HEK293 (cell line): ENCODE data around the gene CBX5.

Source experiments
- BCL11B ChIP-seq: fragments of 450-650 bp; formaldehyde crosslinking; IDR thresholded peaks from 2 replicates; pipeline ENCODE4 v1.5.1; 2016; ENCODE audit warnings: low read depth, missing biosample characterization, missing genetic modification characterization
- GLIS2 ChIP-seq: fragments of 450-650 bp; formaldehyde crosslinking; IDR thresholded peaks from 2 replicates; pipeline ENCODE4 v1.5.1; 2016; ENCODE audit warnings: missing biosample characterization, missing genetic modification characterization
- KLF16 ChIP-seq: fragments of 450-650 bp; formaldehyde crosslinking; IDR thresholded peaks from 2 replicates; pipeline ENCODE4 v1.5.1; 2017; ENCODE audit warnings: missing biosample characterization, missing genetic modification characterization
- SCRT2 ChIP-seq: fragments of 450-650 bp; formaldehyde crosslinking; IDR thresholded peaks from 2 replicates; pipeline ENCODE4 v1.5.1; 2016; ENCODE audit warnings: missing biosample characterization, missing genetic modification characterization
- ZNF157 ChIP-seq: fragments of 450-650 bp; formaldehyde crosslinking; IDR thresholded peaks from 2 replicates; pipeline ENCODE4 v1.5.1; 2016; ENCODE audit warnings: missing biosample characterization, missing genetic modification characterization
- ZNF16 ChIP-seq: fragments of 450-650 bp; formaldehyde crosslinking; IDR thresholded peaks from 2 replicates; pipeline ENCODE4 v1.5.1; 2016; ENCODE audit warnings: low read depth, missing biosample characterization, missing genetic modification characterization
- ZNF223 ChIP-seq: fragments of 450-650 bp; formaldehyde crosslinking; IDR thresholded peaks from 2 replicates; pipeline ENCODE4 v1.5.1; 2016; ENCODE audit warnings: missing biosample characterization, missing genetic modification characterization
- ZNF366 ChIP-seq: fragments of 450-650 bp; formaldehyde crosslinking; conservative IDR thresholded peaks from 2 replicates; pipeline ENCODE4 v1.5.1; 2016; ENCODE audit warnings: missing biosample characterization, missing genetic modification characterization
- ZNF426 ChIP-seq: fragments of 450-650 bp; formaldehyde crosslinking; IDR thresholded peaks from 2 replicates; pipeline ENCODE4 v1.5.1; 2017; ENCODE audit warnings: missing biosample characterization, missing genetic modification characterization, mild to moderate bottlenecking, inconsistent platforms, moderate library complexity
- ZNF530 ChIP-seq: fragments of 450-650 bp; formaldehyde crosslinking; IDR thresholded peaks from 2 replicates; pipeline ENCODE4 v1.5.1; 2016; ENCODE audit warnings: low read depth, missing biosample characterization, missing genetic modification characterization
- ZNF548 ChIP-seq: fragments of 450-650 bp; formaldehyde crosslinking; IDR thresholded peaks from 2 replicates; pipeline ENCODE4 v1.5.1; 2016; ENCODE audit warnings: missing biosample characterization, missing genetic modification characterization
- ZNF561 ChIP-seq: fragments of 450-650 bp; IDR thresholded peaks from 2 replicates; pipeline ENCODE4 v1.5.1; 2018; ENCODE audit warnings: missing biosample characterization, missing genetic modification characterization, borderline replicate concordance
- ZNF626 ChIP-seq: fragments of 450-650 bp; sonication (Bioruptor Pico); formaldehyde crosslinking; IDR thresholded peaks from 2 replicates; pipeline ENCODE4 v1.5.1; 2018; ENCODE audit warnings: missing biosample characterization, missing genetic modification characterization, inconsistent platforms
- ZNF664 ChIP-seq: fragments of 450-650 bp; formaldehyde crosslinking; IDR thresholded peaks from 2 replicates; pipeline ENCODE4 v1.5.1; 2016; ENCODE audit warnings: missing biosample characterization, missing genetic modification characterization
- ZNF785 ChIP-seq: fragments of 450-650 bp; formaldehyde crosslinking; IDR thresholded peaks from 2 replicates; pipeline ENCODE4 v1.5.1; 2016; ENCODE audit warnings: missing biosample characterization, missing genetic modification characterization
- TF ChIP-seq, protein P1 (sequence below): fragments of 450-650 bp; formaldehyde crosslinking; IDR thresholded peaks from 2 replicates; pipeline ENCODE4 v1.5.1; 2016; ENCODE audit warnings: missing biosample characterization, missing genetic modification characterization, borderline replicate concordance
- TF ChIP-seq, protein P2 (sequence below): fragments of 450-650 bp; formaldehyde crosslinking; IDR thresholded peaks from 2 replicates; pipeline ENCODE4 v1.5.0; 2017; ENCODE audit warnings: missing biosample characterization, missing genetic modification characterization, borderline replicate concordance
- TF ChIP-seq, protein P3 (sequence below): fragments of 450-650 bp; formaldehyde crosslinking; IDR thresholded peaks from 2 replicates; pipeline ENCODE4 v1.5.1; 2016; ENCODE audit warnings: missing biosample characterization, missing genetic modification characterization
- TF ChIP-seq, protein P4 (sequence below): fragments of 450-650 bp; formaldehyde crosslinking; IDR thresholded peaks from 2 replicates; pipeline ENCODE4 v1.5.1; 2016; ENCODE audit warnings: missing biosample characterization, missing genetic modification characterization
- TF ChIP-seq, protein P5 (sequence below): fragments of 450-650 bp; IDR thresholded peaks from 2 replicates; pipeline ENCODE4 v1.5.1; 2018; ENCODE audit warnings: missing biosample characterization, missing genetic modification characterization
- TF ChIP-seq, protein P6 (sequence below): fragments of 450-650 bp; formaldehyde crosslinking; IDR thresholded peaks from 2 replicates; pipeline ENCODE4 v1.5.1; 2016; ENCODE audit warnings: missing biosample characterization, missing genetic modification characterization

The CBX5 gene

DNA sequence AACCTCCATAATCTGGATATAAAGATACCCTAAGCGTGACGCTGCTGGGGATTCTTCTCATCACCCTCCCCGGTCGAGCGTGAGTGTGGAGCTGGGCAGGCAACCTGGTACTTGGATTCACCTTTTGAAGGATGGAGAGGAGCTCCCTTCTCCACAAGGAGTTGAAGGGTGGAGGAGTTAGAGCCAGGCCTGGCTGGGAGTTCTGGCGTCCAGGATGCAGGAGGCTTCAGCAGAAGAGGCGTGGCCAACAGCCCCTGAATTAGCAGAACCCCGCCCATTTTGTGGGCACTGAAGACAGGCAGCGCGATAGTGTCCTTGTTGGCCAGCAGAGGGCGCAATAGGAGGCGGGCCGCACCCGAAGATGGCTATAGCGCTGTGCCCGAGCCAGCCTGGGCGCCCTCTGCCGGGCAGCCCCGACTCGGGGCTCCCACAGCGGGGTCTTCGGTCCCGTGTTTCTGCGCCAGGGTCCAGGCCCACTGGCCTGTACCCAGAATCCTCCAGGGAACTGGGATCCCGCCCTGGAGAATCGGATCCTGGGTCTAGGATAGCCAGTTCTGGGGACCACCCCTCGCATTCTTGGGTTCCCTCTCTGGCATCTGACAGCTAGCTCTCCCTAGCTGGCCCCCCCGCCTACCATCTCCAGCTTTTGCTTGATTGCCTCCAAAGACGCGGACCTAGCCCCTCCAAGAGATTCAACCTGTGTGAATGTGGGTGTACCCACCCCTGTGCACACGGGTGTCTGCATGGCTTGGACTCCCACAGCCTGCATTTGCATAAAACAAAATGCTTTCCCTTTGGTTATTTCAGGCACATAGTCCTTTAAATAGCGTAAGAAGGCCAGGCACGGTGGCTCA lies 65.1 kb downstream of the CBX5 start (continued):
- TF ChIP-seq, protein P1, sequence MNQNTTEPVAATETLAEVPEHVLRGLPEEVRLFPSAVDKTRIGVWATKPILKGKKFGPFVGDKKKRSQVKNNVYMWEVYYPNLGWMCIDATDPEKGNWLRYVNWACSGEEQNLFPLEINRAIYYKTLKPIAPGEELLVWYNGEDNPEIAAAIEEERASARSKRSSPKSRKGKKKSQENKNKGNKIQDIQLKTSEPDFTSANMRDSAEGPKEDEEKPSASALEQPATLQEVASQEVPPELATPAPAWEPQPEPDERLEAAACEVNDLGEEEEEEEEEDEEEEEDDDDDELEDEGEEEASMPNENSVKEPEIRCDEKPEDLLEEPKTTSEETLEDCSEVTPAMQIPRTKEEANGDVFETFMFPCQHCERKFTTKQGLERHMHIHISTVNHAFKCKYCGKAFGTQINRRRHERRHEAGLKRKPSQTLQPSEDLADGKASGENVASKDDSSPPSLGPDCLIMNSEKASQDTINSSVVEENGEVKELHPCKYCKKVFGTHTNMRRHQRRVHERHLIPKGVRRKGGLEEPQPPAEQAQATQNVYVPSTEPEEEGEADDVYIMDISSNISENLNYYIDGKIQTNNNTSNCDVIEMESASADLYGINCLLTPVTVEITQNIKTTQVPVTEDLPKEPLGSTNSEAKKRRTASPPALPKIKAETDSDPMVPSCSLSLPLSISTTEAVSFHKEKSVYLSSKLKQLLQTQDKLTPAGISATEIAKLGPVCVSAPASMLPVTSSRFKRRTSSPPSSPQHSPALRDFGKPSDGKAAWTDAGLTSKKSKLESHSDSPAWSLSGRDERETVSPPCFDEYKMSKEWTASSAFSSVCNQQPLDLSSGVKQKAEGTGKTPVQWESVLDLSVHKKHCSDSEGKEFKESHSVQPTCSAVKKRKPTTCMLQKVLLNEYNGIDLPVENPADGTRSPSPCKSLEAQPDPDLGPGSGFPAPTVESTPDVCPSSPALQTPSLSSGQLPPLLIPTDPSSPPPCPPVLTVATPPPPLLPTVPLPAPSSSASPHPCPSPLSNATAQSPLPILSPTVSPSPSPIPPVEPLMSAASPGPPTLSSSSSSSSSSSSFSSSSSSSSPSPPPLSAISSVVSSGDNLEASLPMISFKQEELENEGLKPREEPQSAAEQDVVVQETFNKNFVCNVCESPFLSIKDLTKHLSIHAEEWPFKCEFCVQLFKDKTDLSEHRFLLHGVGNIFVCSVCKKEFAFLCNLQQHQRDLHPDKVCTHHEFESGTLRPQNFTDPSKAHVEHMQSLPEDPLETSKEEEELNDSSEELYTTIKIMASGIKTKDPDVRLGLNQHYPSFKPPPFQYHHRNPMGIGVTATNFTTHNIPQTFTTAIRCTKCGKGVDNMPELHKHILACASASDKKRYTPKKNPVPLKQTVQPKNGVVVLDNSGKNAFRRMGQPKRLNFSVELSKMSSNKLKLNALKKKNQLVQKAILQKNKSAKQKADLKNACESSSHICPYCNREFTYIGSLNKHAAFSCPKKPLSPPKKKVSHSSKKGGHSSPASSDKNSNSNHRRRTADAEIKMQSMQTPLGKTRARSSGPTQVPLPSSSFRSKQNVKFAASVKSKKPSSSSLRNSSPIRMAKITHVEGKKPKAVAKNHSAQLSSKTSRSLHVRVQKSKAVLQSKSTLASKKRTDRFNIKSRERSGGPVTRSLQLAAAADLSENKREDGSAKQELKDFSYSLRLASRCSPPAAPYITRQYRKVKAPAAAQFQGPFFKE = no peak
- TF ChIP-seq ZNF157 (tag by site-specific recombination) (no peak), ZNF561 (tag by site-specific recombination) (peak; percentile 88), ZNF16 (no peak), GLIS2 (tag by site-specific recombination) (peak; percentile 65), KLF16 (tag by site-specific recombination) (peak; percentile 95), ZNF530 (tag by site-specific recombination) (no peak), SCRT2 (tag by site-specific recombination) (peak; percentile 59), ZNF785 (tag by site-specific recombination) (no peak), ZNF626 (tag by site-specific recombination) (no peak), ZNF223 (tag by site-specific recombination) (peak; percentile 85), ZNF366 (tag by site-specific recombination) (0 out of 2 replicates have a peak, but pooled peaks have one; percentile 20), ZNF664 (tag by site-specific recombination) (no peak), BCL11B (tag by site-specific recombination) (no peak), ZNF426 (tag by site-specific recombination) (no peak), ZNF548 (tag by site-specific recombination) (no peak)
- TF ChIP-seq, protein P2, sequence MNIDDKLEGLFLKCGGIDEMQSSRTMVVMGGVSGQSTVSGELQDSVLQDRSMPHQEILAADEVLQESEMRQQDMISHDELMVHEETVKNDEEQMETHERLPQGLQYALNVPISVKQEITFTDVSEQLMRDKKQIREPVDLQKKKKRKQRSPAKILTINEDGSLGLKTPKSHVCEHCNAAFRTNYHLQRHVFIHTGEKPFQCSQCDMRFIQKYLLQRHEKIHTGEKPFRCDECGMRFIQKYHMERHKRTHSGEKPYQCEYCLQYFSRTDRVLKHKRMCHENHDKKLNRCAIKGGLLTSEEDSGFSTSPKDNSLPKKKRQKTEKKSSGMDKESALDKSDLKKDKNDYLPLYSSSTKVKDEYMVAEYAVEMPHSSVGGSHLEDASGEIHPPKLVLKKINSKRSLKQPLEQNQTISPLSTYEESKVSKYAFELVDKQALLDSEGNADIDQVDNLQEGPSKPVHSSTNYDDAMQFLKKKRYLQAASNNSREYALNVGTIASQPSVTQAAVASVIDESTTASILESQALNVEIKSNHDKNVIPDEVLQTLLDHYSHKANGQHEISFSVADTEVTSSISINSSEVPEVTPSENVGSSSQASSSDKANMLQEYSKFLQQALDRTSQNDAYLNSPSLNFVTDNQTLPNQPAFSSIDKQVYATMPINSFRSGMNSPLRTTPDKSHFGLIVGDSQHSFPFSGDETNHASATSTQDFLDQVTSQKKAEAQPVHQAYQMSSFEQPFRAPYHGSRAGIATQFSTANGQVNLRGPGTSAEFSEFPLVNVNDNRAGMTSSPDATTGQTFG (tag by site-specific recombination) = no peak
- TF ChIP-seq, protein P3, sequence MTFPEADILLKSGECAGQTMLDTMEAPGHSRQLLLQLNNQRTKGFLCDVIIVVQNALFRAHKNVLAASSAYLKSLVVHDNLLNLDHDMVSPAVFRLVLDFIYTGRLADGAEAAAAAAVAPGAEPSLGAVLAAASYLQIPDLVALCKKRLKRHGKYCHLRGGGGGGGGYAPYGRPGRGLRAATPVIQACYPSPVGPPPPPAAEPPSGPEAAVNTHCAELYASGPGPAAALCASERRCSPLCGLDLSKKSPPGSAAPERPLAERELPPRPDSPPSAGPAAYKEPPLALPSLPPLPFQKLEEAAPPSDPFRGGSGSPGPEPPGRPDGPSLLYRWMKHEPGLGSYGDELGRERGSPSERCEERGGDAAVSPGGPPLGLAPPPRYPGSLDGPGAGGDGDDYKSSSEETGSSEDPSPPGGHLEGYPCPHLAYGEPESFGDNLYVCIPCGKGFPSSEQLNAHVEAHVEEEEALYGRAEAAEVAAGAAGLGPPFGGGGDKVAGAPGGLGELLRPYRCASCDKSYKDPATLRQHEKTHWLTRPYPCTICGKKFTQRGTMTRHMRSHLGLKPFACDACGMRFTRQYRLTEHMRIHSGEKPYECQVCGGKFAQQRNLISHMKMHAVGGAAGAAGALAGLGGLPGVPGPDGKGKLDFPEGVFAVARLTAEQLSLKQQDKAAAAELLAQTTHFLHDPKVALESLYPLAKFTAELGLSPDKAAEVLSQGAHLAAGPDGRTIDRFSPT = peak; percentile 99
- TF ChIP-seq, protein P4, sequence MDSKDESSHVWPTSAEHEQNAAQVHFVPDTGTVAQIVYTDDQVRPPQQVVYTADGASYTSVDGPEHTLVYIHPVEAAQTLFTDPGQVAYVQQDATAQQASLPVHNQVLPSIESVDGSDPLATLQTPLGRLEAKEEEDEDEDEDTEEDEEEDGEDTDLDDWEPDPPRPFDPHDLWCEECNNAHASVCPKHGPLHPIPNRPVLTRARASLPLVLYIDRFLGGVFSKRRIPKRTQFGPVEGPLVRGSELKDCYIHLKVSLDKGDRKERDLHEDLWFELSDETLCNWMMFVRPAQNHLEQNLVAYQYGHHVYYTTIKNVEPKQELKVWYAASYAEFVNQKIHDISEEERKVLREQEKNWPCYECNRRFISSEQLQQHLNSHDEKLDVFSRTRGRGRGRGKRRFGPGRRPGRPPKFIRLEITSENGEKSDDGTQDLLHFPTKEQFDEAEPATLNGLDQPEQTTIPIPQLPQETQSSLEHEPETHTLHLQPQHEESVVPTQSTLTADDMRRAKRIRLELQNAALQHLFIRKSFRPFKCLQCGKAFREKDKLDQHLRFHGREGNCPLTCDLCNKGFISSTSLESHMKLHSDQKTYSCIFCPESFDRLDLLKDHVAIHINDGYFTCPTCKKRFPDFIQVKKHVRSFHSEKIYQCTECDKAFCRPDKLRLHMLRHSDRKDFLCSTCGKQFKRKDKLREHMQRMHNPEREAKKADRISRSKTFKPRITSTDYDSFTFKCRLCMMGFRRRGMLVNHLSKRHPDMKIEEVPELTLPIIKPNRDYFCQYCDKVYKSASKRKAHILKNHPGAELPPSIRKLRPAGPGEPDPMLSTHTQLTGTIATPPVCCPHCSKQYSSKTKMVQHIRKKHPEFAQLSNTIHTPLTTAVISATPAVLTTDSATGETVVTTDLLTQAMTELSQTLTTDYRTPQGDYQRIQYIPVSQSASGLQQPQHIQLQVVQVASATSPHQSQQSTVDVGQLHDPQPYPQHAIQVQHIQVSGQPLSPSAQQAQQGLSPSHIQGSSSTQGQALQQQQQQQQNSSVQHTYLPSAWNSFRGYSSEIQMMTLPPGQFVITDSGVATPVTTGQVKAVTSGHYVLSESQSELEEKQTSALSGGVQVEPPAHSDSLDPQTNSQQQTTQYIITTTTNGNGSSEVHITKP (tag by site-specific recombination) = peak; percentile 46
- TF ChIP-seq, protein P5, sequence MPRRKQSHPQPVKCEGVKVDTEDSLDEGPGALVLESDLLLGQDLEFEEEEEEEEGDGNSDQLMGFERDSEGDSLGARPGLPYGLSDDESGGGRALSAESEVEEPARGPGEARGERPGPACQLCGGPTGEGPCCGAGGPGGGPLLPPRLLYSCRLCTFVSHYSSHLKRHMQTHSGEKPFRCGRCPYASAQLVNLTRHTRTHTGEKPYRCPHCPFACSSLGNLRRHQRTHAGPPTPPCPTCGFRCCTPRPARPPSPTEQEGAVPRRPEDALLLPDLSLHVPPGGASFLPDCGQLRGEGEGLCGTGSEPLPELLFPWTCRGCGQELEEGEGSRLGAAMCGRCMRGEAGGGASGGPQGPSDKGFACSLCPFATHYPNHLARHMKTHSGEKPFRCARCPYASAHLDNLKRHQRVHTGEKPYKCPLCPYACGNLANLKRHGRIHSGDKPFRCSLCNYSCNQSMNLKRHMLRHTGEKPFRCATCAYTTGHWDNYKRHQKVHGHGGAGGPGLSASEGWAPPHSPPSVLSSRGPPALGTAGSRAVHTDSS (tag by site-specific recombination) = no peak
- TF ChIP-seq, protein P6, sequence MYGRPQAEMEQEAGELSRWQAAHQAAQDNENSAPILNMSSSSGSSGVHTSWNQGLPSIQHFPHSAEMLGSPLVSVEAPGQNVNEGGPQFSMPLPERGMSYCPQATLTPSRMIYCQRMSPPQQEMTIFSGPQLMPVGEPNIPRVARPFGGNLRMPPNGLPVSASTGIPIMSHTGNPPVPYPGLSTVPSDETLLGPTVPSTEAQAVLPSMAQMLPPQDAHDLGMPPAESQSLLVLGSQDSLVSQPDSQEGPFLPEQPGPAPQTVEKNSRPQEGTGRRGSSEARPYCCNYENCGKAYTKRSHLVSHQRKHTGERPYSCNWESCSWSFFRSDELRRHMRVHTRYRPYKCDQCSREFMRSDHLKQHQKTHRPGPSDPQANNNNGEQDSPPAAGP (tag by site-specific recombination) = peak; percentile 95
